ENCODE measurements around the gene OR2AE1.

DNA sequence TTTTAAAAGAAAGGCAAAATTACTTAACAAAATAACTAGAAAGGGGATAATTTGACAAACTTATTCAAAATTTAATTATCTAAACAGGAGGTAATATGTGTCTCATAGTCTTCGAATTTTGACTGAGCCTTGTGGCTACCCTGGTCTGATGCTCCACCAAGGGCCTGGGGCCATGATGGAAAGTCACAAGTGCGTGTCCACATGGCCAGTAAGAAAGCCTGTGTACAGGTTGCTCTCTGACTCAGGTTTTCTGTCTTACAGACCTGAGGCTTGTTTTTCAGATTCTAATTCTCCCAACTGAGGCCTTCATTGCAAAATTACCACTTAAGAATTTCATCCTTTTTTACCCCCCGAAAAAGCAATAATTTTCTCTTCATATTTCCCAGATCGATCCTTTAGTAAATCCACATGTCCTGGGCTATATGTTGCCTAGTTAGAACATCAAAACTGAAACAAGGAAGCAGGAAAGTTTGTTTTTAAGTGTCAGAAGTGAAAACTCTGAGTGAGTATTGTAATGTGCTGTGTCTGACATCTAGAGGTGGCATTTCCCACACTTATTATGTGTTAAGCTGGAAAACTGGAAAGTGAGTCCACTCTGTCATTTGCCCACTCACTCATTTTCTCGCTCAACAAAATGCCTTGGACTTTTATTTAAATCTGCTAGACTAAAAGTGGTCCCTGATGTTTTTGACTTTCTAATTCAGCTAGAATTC is 39.0 kb downstream of the OR2AE1 start:
- TF ChIP-seq, protein P1, sequence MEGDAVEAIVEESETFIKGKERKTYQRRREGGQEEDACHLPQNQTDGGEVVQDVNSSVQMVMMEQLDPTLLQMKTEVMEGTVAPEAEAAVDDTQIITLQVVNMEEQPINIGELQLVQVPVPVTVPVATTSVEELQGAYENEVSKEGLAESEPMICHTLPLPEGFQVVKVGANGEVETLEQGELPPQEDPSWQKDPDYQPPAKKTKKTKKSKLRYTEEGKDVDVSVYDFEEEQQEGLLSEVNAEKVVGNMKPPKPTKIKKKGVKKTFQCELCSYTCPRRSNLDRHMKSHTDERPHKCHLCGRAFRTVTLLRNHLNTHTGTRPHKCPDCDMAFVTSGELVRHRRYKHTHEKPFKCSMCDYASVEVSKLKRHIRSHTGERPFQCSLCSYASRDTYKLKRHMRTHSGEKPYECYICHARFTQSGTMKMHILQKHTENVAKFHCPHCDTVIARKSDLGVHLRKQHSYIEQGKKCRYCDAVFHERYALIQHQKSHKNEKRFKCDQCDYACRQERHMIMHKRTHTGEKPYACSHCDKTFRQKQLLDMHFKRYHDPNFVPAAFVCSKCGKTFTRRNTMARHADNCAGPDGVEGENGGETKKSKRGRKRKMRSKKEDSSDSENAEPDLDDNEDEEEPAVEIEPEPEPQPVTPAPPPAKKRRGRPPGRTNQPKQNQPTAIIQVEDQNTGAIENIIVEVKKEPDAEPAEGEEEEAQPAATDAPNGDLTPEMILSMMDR (conservative IDR thresholded peaks at IDR 0.05), result peak; percentile 56
- TF ChIP-seq ZFX (IDR thresholded peaks at IDR 0.05), result no peak

Data from C4-2B (cell line).